HG02678 (cell line): ENCODE measurements around the gene AP5S1.
A peak's percentile ranks its signal among the peaks of the same experiment; 100 is the strongest.

Experiments used
- ATAC-seq: cut with Tn5 transposase; IDR thresholded peaks from one replicate; pipeline ENCODE4 v1.9.1; 2021; ENCODE audit warnings: mild to moderate bottlenecking, moderate library complexity; ENCODE audit not compliant: unreplicated experiment

The AP5S1 gene

GRCh38 chr20:3820048-3820900 is at the start of gene AP5S1:
TSS of gene AP5S1 (plus strand) at chr20:3820547. CDS start at chr20:3822118, 1,571 bp downstream.
- ATAC-seq = peak; percentile 83

- ATAC-seq = no peak
Measured at GRCh38 chr20:3771552-3772058, 48.7 kb upstream of the AP5S1 start.

DNA sequence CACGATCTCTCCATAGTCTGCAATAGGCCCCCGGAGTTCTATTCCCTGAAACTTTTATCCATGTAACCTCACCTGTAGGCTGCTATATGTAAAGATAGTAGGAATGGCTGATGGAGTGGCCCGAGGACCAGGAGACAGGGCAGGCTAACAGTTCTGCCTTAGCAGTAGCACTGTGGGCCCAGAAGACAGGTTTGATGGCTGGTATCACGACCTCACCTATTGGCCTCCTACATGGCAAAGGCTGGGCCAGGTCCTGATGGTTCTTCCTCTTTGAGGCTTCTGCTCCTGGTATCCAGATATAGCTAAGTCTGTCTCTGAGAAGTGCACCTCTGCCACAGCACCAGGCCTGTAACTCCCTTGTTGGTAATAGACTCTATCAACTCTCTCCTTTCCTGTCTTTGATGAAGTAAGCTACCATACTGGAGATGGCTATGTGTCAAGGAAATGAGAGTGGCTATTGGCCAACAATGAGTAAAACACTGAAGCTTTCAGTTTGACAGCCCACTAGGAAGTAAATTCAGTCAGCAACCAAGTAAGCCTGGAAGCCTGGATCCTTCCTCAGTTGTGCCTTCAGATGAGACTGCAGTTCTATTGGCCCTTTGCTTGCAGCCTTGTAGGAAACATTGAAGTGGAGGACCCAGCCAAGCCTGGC is 44.8 kb upstream of the AP5S1 start:
- no peak for ATAC-seq

DNA sequence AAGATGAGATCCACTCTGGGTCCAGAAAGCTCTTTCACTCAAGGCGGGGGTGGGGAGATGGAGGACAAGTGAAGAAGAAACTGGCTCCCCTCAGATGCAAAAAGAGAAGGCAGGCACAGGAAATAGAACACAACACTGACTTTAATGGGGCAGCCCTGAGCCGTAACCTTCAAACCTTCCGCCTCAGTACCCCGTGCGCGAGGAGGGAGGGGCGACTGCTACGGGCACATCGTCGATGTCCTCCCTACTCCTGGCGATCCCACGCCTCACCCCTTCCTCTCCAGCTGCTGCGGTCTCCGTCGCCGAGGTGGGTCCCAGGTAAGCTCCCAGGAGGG is 43.0 kb upstream of the AP5S1 start:
- no peak for ATAC-seq

- ATAC-seq = no peak
Measured at GRCh38 chr20:3777716-3778629, 42.4 kb upstream of the AP5S1 start.

GRCh38 chr20:3778976-3779375 is 41.4 kb upstream of the AP5S1 start:
- no peak for ATAC-seq

- ATAC-seq = peak; percentile 67
Measured at GRCh38 chr20:3781153-3781910, 39.0 kb upstream of the AP5S1 start, which contains the start of gene SPEF1. TSS of gene SPEF1 (minus strand) at chr20:3781448. CDS start at chr20:3781287, 161 bp downstream.

GRCh38 chr20:3782597-3782996 is 37.8 kb upstream of the AP5S1 start:
- no peak for ATAC-seq

- no peak for ATAC-seq
Measured at GRCh38 chr20:3783068-3783489, 37.3 kb upstream of the AP5S1 start.

GRCh38 chr20:3783511-3784195 is 36.7 kb upstream of the AP5S1 start:
- ATAC-seq = no peak

DNA sequence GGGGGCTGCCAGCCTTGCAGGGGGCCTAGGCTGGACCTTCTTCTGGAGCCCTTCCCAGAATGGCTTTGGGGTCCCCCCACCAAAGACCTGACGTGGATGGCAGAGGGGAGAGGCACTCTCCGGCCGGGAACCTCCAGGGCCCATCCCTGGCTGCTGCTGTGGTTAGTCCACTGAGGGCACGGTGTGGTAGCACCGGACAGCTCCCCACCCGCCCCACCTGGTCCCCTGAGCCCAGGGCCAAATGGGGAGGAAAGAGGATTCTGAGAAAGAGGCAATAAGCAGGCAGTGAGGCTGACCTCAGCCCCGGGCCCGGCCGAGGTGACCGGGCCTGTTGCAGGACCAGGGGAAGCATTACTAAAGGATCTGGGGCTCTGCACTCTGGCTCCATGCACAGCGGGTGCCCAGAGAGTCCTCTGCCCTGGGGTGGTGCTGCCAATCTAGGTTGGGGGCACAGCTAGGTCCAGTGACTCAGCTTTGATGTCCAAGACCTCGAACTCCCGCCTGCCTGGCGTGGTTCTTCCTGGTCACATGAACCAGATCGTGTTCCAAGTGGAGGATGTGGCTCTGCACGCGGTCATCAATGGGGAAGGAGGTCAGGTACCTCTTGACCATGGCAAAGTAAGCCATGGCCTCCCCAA is 36.0 kb upstream of the AP5S1 start:
- ATAC-seq = no peak

- no peak for ATAC-seq
Measured at GRCh38 chr20:3784863-3785239, 35.5 kb upstream of the AP5S1 start.

GRCh38 chr20:3785240-3786125 is 34.9 kb upstream of the AP5S1 start:
- ATAC-seq = no peak

DNA sequence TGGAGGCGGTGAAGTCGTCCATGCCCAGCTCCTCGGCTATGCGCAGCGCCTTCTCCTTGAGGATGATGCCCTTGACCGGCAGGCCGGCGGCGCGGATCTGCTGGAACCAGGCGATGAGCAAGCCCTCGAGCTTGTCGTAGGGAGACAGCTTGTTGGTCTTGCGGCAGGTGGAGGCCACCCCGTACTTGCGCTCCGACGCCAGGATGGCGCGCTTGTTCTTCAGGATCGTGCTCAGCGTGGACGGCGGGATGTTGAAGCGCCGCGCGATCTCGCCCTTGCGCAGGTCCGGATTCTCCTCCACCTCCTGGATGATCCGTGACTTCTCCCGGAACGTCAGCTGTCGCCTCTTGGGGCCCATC is 34.2 kb upstream of the AP5S1 start:
- ATAC-seq = peak; percentile 30

DNA sequence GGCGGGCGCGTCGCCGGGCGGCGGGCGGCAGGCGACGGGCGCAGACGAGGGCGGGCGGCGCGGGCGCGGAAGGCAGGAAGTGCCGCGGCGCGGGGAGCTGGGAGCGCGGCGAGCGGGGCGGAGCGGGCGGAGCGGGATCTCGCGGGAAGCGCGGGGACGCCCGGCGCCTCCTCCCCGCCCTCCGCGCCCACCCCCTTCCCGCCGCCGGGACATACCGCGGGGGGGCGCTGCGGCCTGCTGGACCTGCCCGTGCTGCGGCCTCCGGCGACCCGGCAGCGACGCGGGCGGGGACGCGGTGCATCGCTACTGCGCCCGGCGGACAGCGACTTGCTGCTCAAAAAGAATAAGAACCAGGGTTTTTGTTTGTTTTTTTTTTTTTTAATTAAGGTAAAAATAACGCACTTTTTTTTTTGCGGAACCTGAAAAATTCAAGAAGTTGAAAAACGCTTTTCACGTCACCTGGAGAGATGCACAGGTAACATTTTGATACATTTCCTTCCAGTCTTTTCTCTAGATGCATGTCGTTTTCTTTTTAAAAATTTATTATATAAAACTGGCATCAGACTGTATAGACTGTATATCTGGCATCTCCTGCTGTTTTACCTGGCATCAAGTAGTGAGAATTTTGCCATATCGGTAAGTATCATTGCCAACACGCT is 33.6 kb upstream of the AP5S1 start, which contains the start of gene CENPB:
CENPB (minus strand) TSS at position 76 of the 659 bp plus-strand sequence. CDS start 257 bp downstream, outside the sequence.
- ATAC-seq = peak; percentile 86

- no peak for ATAC-seq
Measured at GRCh38 chr20:3787324-3788014, 32.9 kb upstream of the AP5S1 start.

DNA sequence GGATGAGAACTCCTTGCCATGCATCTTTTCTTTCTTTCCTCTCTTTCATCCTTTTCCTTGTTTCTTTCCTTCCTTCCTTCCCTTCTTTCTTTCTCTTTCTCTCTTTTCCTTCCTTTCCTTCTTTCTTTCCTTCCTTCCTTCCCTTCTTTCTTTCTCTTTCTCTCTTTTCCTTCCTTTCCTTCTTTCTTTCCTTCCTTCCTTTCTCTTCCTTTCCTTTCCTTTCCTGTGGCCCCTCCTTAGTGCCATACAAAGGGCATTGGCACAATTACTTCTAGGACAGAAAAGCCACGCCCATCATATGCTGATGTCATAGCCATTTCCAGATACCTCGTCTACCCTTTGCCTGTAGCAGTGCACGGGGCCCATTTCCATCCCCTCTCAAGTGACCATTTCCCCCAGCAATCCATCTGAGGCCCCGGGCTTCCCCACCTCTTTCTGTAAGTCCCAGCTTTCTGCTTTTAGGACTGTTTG is 31.6 kb upstream of the AP5S1 start:
- no peak for ATAC-seq
